Adrenal gland (tissue), 5 donors: ENCODE results near the gene TNRC6B.

ENCODE experiments used
- CTCF ChIP-seq, 6 experiments: fragments of 450-650 bp in 4 of 6; fragments of 200-600 bp in 2 of 6; sonication (generic) in 1 of 6; IDR thresholded peaks; 1 replicate in 5 of 6; 2 replicates in 1 of 6; pipeline versions ENCODE4 v1.5.1 to v1.8.0; 2016 to 2021; ENCODE audit warnings: antibody characterized with exemption in 6 of 6, mild to moderate bottlenecking in 2 of 6, moderate library complexity in 1 of 6
- POLR2A ChIP-seq, 2 donors: fragments of 450-650 bp; IDR thresholded peaks; one replicate each; pipeline ENCODE4 v1.6.1; 2017; ENCODE audit warnings: antibody characterized with exemption in 2 of 2, mild to moderate bottlenecking in 2 of 2, moderate library complexity in 1 of 2
- donor health status: DM: no; HTN: no; CAD: no.

GRCh38 chr22:40235308-40235707, 57.6 kb downstream of the TNRC6B start:
- TF ChIP-seq POLR2A (IDR thresholded peaks at IDR 0.05) (no peak), CTCF (IDR thresholded peaks at IDR 0.05) (no peak)
